Left colon (tissue), 2 donors: Measurements from ENCODE around the gene STX16. TPM values are rescaled to one million over a fixed set of nuclear protein-coding genes. Genes with fewer than 3 reads are reported as not detected.
"Not testable (repeated sequence)": the region's sequence is repeated elsewhere in the genome, so short reads cannot be mapped to it uniquely, and the experiment has no call there.

Source experiments
- ATAC-seq: fragments of 200-7000 bp; cut with Tn5 transposase; one replicate; pipeline ENCODE4 v1.9.1; 2020; ENCODE audit warnings: mild to moderate bottlenecking, moderate library complexity
- DNase-seq, 2 donors: peaks; one replicate each; pipeline ENCODE4 v3.0.0-alpha.2; 2020
- intact Hi-C, 2 donors: fragments of 100-400 bp; cut with DNase I in 1 of 2; cut with micrococcal nuclease in 1 of 2; formaldehyde crosslinking; loops; one replicate each; pipeline versions ENCODE4 v1.11.2 to v1.14.0; 2022; cut with DNase I, micrococcal nuclease
- total RNA-seq, 2 donors: library from RNA; stranded (reverse); fragmentation: NEBNext Ultra II Directional; extraction: Animal tissue kit (Norgen Biotek cat#: 25700); gene quantifications; one replicate each; pipeline ENCODE4 v1.2.1, GENCODE V29; 2021
- donor health status: DM: no; HTN: no; CAD: no.
- donor health status: DM: yes; HTN: yes; CAD: no.

STX16 gene
- total RNA-seq, 2 donors from 2014 or later, result 39.6 to 40.7 TPM

DNA sequence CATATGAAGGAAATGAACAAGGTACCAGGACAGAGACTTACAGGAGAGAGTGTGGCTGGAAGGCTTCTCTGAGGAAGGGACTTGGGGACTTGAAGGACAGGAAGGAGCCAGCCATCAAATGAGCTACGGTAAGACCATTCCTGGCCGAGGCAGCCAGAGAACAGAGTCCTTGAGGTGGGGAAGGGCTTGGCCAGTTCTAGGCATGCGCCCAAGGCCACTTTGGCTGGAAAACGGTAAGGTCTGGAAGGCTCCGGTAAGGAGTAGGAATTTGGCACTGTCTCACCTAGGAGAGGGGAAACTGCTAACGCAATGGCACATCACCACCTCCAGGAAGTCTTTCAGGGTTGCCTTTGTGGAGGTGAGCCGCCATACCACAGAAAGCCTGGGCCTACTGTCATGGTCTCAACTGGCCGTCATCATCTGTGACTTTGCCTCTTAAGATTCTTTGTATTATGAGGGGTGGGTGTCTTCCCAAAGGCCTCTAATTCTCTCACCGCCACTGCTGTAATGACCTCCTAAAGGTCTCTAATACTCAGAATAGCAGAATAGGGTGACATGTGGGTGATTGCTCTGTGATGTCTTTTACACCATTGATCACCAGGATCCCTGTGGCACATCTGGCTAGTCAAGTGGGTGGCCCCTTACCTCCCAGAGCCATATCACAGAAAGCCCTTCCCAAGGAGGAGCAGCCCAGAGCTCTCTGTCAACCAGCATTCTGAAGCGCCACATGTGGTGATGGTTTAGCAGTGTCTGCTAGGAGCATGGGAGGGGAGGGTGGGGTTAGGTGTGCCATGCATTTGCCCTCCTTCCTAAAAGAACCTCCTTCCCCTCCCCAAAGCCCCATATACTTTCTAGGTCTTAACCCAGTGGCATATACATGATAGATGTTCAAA, 17.7 kb upstream of the STX16 start:
- no peak for DNase-seq
- intact Hi-C loops, result no loop called here
- ATAC-seq, result no peak

DNA sequence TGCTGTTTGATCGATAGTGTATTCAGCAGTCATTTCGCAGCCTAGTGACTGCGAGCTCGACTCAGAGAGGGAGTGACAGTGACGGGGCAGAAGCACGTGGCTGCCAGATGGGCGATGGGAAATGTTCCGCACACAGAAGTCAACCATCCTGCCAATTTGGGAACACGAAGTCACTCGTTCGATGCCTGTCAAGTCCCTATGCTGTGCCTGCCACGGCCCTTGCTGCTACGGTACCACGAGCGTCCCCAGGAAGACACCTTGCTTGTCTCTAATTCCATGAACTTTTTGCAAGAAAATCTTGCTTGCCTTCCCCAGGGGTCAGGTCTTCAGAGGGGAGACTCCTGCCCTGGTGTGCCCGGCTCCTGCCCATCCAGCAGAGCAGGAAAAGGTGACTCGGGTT, 17.0 kb upstream of the STX16 start:
- no peak for DNase-seq
- ATAC-seq, result no peak
- intact Hi-C loops, result no loop called here

DNA sequence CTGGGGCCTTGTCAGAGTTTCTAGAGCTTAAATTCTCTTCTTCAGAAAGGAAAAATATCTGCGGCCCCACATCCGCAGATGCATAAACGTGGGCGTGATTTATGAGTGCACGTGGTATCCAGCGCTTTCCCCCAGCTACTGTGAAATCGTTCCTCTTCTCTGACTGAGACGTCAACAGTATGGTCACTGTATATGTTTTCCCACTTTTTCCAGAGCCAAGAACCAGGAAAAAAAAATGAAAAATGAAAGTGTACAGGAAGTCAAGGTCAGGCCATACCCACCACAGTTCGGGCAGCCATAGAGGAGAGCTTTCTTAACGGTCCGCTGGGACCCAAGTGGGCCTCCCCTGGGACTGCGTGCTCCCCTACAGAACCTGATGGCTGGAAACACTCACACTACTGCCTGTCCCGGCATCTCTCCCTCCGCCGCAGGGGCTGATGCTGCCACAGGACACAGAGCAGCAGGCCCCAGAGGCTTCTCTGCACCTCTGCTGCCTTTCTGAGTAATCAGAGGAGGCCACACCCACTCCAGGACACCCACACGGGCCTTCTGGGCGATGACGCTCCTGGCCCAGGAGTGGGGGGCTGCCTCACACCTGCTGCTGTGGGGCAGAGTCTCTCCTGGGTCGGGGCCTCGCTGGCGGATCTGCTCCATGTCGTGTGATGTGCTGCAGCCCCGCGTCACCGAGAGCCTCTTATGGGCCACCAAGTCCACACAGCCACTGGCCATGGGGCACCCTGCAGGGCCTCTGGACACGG, 16.4 kb upstream of the STX16 start:
- intact Hi-C loops, result no loop called here
- ATAC-seq, result no peak
- DNase-seq, result no peak

DNA sequence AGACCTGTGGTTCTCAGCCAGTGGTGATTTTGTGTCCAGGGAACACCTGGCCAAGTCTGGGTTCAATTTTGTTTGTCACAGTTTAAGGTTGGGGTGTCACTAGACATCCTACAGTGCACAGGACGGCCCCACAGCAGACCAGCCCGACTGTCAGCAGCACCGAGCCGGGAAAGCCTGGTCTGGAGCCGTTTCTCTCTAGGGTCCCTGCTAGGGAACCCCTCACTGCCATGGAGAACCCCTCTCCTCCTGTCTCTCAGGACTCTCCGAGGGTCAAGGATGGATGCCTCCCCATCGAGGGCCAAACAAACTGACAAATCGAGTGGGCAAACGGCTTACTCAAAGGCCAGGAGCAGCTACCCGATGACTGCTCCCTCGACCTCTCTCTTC, 15.8 kb upstream of the STX16 start:
- intact Hi-C loops, result no loop called here
- ATAC-seq (no peak), DNase-seq (no peak)

DNA sequence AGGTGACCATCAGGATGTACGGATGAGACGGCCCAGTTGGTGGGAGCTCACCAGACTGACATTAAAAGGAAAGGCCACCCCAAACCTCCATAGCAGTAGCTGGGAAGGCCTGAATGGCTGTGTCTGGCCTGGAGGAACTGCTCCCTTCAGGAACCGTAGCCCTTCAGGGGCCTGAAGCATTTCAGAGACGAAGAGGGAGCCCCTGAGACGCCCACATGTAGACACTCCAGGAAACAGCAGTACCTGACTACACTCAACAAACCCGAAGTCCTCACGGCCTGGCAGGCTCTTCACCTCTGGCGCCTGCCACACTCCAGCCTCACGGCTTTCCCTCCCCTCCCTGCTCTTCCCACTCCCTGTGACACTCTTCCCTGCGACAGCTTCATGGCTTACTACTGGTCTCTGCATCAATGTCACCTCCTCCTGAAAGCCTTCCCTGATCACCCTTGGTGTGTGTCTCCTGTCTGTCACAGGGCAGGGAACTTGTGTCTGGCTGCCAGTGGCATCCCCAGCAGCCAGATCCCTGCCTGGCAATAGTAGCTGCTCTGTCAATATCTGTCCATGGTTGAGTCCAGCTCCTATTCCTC, 14.6 kb upstream of the STX16 start:
- intact Hi-C loops, result no loop called here
- ATAC-seq (no peak), DNase-seq (no peak)

DNA sequence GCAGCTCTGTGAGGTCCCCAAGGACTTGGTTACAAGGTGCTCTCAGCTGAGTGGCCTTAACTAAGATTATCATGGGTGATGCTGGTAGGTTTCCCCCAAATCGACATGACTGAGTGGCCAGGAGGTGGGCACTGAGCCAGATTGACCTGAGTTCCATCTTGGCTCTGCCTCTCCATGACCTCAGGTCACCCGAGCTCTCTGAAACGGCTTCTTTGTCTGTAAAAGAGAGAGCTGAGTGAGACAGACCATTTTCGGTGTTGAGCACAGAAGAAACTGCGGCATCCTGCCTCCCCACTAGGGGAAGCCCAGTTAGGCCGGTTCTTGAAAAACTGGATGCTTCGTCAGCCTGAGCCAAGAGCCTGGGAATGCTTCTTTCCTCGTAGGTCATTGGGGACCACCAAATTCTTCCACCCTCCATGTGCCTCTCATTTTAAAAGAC, 14.1 kb upstream of the STX16 start:
- no peak for ATAC-seq
- intact Hi-C loops, result no loop called here
- DNase-seq, result no peak

DNA sequence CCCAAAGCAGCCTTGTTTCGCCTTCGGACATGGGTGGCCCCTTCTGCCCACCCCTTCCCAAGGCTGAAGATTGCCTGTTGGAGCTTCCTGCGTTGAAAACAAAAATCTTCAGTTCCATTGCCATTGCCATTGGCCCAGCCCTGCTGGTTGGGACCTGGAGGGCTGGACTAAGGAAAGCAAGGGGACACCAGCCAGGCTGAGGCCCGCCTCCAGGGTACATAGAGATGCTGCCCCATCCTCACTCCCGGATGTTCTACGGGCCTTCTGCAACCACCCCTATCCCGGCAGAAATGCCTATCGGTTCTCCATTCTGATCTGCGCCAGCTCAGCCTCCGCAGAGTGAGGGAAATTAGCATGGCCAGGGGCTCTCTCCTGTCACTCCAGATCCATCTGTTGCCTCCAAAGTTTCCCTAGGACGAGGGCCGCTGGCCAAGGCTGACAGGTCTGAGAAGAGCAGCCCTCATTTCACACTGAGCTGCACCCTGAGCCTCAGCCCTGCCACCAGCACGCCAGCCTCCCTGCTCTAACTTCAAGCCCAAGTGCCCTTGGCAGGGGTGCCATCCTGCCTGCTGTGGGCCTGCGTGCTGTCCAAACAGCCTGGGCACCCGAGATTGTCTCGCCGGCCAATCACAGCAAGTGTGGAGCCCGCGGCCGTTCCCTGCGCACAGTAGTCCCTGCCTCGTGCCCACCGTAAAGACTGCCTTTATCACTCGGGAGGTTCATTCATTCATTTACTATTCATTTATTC, 13.4 kb upstream of the STX16 start:
- intact Hi-C loops, result no loop called here
- ATAC-seq (no peak), DNase-seq (no peak)

DNA sequence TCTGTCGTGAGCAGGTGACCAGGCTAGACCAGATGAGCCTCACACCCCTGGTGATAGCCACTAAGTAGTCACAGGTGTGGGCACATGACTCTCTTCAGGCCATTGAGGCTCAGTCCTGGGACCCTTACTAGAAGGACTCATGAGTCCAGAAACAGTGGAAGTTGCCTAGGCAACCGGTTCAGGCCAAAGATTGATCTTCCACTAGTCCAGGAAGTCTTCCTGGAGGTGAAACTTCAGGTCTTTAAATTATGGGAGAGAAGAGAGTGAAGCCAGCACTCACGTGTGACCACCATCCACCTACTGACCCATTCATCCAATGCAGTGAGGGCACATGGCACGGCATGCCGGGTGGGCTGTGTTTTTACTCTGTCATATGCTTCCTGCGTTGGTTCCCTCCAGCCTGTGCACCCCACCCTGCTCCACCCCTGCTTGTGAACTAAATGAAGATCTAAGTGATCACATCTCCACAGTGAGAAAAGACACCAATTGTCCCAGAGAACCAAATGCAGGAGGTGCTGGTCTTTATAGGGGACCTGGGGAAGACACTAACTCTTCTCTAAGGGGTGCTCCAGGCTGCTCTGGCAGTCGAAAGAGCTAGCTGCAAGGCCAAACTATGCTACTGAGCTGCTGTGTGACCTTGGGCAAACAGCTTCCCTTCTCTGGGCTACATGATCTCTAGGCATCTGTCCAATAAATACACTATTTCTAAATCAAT, 12.5 kb upstream of the STX16 start:
- ATAC-seq (no peak), DNase-seq (no peak)
- intact Hi-C loops, result no loop called here

DNA sequence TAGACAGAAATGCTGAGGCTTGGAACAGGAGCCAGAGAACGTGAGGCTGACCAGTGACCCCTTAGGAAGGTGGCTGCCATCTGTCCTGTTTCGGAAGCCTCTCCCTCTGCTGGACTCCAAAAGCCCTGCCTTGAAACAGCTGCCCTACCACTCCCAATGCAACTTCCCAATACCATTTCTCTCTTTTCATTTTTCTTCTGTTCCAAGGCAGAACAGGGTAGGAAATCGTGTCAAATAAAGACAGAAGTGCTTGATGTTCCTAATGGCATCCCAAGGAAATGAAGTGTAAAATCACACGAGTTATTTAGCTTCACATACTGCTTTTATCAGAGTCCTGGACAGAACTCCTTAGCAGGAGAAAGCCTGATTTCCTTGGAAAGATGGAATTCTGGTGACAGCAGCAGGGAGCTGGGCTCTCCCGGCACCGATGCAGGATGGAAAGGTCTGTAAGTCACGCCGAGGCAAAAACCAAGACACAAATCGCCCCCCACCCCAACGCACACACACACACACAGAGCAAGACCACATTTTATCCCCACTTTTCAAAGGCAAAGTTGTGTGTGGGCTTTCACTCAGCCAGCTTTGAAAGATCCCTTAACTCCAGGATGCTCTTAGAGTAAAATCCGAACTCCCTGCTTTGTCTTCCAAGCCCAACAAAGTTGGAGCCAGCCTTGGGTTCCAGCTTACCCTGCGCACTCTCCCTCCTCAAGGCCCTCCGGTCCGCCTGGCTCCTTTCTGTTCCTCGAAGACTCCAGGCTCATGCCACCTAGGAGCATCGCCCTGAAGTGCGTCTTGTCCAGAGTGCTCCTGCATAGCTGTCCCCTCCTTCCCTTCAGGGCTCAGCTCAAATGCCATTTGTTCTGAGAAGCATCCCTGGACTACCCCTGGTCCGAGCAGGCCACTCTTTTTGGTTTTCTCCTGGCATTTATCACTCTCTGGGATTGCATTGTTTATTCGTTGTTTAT, 11.6 kb upstream of the STX16 start:
- DNase-seq (no peak), ATAC-seq (no peak)
- intact Hi-C loops, result no loop called here

DNA sequence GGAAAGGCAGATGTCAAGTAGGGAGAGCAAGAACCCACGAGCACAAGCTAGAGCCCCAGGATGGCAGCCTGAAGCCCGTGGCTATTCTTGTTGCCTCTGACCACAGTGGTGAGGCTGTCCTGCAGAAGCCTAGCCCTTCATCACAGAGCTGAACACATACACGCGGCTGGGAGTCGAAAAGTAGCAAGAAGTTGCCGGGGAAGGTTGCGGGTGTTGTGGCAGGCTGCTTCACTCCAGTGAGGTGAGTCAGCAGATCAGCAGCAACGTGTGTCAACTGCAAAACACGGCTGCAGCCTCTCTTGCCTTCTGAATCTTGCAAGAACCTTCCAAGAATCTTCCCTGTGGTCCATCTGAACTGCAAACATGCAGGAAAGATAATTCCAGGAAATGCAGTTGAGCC, 10.6 kb upstream of the STX16 start:
- intact Hi-C loops, result no loop called here
- DNase-seq (no peak), ATAC-seq (no peak)

DNA sequence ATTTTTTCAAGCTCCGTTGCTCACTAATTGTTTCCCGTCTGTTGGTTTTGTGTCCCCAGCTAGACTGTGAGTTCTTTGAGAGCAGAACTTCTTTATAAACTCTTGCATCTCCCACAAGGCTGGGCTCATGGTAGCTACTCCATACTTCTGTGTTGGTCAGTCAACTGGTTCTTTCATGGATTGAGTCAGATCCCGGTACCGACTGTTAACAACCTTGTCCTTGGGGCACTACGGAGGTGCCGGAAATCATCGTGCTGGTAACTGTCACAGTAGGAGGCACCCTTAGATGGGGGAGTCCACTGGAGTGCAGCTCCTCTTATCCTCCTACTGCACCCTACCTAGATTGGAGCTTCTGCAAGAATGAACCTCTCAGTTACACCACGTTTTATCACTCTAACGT, 8.6 kb upstream of the STX16 start:
- DNase-seq, result no peak
- ATAC-seq, result no peak
- intact Hi-C loops, result no loop called here

DNA sequence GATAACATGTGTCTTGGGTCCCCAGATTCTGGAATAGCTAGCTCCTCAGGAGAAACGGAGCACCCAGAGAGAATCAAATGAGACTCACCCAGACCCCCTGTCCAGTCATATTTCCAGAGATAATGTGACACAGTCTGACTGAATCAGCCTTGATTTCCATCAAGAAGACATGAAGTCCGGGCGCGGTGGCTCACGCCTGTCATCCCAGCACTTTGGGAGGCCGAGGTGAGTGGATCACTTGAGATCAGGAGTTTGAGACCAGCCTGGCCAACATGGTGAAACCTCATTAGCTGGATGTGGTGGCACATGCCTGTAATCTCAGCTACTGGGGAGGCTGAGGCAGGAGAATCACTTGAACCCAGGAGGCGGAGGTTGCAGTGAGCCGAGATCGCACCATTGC, 8.2 kb upstream of the STX16 start:
- DNase-seq, ATAC-seq, intact Hi-C loops: not testable (repeated sequence)

DNA sequence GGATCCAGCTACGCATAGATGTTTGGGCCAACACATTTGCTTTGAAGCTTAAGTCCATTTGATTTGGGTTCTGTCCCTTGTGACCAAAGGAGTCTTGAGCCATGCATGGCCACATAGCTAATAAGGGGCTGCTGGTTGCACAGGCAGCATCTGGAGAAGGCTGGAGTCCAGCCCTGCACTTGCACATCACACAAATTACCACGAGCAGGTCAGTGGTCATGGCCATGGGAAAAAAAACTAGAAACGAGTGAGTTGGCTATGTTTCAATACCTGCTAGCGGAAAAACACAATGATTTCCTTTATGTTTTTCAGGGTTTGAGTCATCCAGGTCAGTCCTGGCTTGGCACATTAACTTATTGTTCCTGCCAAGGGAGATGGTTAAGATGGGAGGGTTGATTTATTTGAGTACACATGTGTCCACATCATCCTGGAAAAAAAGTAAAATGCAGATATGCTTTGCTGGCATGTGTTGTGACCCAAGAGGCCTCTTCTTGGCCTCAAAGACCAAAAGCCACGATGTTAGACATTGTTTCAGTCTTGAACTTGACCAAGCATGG, 5.6 kb upstream of the STX16 start:
- DNase-seq, result no peak
- ATAC-seq, result no peak
- intact Hi-C loops, result no loop called here

DNA sequence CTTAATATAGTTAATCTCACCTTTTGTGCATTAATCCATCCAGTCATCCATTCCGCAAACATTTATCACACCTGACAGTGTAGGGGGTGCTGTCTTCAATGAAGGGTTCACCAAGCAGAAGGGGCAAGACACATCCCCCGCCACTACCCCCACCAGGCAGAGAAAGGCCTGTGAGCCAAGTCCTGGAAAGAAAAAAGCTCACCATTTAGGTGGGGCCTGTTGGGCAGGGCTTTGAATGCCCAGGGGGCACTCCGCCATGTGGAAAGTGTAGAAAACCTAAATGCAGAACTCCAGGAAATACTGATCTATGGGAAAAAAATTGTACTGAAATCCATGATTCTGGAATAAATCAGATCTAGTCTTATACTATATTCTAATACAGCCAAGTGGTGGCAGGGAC, 4.8 kb upstream of the STX16 start:
- intact Hi-C loops, result no loop called here
- DNase-seq, result no peak

DNA sequence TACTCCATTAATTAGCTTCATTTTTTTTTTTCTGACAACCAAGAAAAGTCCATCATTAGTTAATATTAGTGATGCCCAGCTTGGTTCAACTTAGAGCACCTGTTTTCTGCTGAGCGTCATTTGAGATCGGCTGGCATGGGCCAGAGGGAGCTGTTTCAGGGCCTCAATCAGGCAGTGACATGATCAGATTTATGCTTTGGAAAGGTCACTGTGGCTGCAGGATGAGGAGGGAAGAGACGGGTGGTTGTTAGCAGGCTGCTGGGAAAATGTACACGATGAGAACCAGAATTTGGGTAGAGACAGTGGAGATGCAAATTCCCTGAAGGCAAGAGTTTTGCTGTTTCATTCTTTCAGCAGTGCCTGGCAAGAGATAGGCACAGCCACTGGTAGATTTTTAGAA, 4.4 kb upstream of the STX16 start:
- DNase-seq (no peak), ATAC-seq (no peak)
- intact Hi-C loops, result no loop called here

More for the DNA sequence above, 4.8 kb upstream of the STX16 start:
- no peak for ATAC-seq

DNA sequence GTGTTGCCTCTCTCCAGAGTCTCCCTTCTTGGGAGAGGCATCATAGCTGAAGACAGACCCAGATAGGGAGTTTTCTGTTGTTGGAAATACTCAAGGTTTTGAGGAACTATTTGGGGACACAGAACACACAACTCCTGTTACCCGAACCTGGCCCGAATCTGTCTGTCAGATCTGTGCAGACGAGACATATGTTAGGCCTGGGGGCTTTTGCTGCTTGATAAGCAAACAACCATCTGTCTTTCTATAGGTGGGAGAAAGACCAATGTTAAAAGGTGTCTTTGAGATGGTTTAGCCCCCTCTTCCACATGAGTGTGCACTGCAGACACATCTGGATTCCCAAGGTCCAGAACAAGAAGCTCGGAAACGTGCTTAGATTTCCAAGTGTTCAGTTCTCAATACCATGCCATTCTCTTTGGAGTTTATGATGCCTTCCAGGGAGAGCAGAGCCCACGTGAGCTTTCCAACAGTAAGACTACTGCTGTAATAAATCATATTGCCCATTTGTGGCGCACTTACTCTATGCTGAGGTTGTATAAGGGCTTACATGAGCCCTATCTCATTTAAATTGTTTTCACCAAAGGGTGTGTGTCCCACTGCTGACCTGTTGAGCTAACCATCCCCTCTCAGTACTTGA, 3.8 kb upstream of the STX16 start:
- ATAC-seq, result no peak
- no peak for DNase-seq
- intact Hi-C loops, result no loop called here
